PFSK-1 (cell line): Measurements from ENCODE around the gene KIAA0825.

ENCODE experiments used
- FOXP2 ChIP-seq: optimal IDR thresholded peaks from 2 replicates; pipeline ENCODE3; 2011; ENCODE audit warnings: borderline replicate concordance, control low read depth, inconsistent platforms; ENCODE audit not compliant: insufficient read depth; ENCODE audit errors: extremely low read length, extremely low read depth
- POLR2AphosphoS5 ChIP-seq: IDR thresholded peaks from 2 replicates; pipeline ENCODE4 v1.6.1; 2012; ENCODE audit warnings: low read depth, mild to moderate bottlenecking, control low read depth, low read length, moderate library complexity
- REST ChIP-seq, 2 experiments: IDR thresholded peaks; 2 replicates each; pipeline versions ENCODE4 v1.6.1 to v1.8.0; 2011 to 2012; ENCODE audit warnings: low read depth in 2 of 2, low read length in 2 of 2, control low read depth in 1 of 2, inconsistent platforms in 1 of 2, mild to moderate bottlenecking in 1 of 2, moderate library complexity in 1 of 2; ENCODE audit not compliant: insufficient read depth in 1 of 2
- SIN3A ChIP-seq: IDR thresholded peaks from 2 replicates; pipeline ENCODE4 v1.6.1; 2012; ENCODE audit warnings: mild to moderate bottlenecking, low read length, moderate library complexity, borderline replicate concordance; ENCODE audit not compliant: insufficient read depth
- TAF1 ChIP-seq: IDR thresholded peaks from 2 replicates; pipeline ENCODE4 v1.6.1; 2012; ENCODE audit warnings: low read length, control low read depth, borderline replicate concordance; ENCODE audit not compliant: insufficient read depth

- no peak for TF ChIP-seq POLR2AphosphoS5
- no peak for TF ChIP-seq REST (IDR thresholded peaks at IDR 0.05; ENCODE audit: insufficient read depth in 1 of 2, low read depth in 2 of 2, low read length in 2 of 2)
- TF ChIP-seq TAF1: no peak
- no peak for TF ChIP-seq FOXP2
- no peak for TF ChIP-seq SIN3A
These were observed 195.6 kb downstream of the KIAA0825 start for GRCh38 chr5:94422812-94423211.
